ENCODE results near the gene PHOSPHO1. TPM values are rescaled to one million over a fixed set of nuclear protein-coding genes. Genes with fewer than 3 reads are reported as not detected.
"Not testable (repeated sequence)": the region's sequence is repeated elsewhere in the genome, so short reads cannot be mapped to it uniquely, and the experiment has no call there.

The PHOSPHO1 gene
- total RNA-seq, 1 donor from 2014 or later: not detected

DNA sequence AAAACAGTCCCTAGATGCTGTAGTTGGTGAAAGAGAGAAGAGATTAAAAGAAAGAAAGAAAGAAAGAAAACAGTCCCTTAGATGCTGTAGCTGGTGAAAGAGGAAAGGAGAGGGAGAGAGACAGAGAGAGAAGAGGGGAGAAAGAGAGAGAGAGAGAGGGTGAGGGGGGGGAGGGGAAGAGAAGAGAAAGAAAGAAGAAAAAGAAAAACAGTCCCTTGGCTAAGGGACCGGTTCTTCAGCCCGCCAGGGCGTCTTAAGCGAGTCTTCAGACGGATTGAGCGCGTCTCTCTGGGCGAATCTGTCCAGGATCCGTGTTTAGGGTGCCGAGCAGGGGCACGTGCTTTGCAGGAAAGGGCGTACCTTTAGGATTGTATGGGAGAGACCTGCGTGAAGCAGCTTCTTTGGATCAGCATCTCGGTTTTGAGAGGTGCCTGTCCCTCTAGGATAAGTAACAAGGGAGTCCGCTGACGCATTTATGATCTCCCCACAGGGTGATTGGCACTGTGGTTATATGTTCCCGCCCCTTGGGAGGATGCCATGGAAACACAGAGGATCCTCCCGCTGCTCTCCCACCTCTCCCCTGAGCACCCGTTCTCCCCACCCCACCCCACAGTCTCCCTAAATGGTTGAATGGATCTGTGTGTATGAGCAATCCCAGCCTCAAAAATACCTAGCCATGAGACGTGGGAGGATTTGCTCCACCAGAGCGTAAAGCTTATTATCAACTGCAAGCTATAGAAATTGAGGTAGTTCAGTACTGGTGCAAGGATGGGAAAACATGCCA lies 36.9 kb downstream of the PHOSPHO1 start:
- DNase-seq (ENCODE audit: low read depth in 2 of 2): peak; percentile 65 to 67

DNA sequence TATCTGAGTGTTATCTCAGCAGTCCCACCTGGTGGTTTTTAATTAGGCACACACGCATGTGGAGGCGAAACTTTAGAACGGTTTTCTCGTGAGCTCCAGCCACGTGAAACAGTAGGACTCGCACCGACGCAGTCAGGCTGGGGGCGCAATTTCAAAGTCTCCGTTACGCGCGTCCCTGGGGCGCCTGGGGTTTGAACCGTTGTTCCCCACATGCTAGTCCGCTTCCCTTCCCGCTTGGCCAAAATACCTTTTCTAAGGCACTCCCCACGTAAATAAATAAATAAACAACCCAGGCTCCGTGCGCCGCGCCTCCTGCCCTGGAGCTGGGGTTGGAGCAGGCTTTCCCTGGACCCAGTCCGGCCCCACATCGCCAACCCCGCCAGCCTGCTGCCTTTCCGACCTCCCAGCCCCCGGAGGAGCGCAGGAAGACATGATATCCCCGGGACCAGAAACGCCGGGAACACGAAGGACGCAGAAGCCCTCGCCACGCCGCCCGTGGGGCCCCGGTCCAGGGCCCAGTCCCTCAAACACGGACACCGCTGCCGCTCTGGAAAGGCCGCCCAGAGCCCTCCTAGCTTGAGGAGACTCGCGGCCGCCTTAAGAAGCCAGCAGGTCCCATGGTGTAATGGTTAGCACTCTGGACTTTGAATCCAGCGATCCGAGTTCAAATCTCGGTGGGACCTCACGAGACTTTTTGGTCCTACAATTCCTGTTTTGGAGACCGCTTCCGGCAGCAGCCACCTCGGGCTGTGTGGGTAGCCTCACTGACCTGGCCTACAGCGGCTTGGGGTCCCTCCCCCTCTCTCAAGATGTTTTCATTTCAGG lies 38.5 kb downstream of the PHOSPHO1 start:
- DNase-seq (ENCODE audit: low read depth in 2 of 2): peak; percentile 84 to 91

DNA sequence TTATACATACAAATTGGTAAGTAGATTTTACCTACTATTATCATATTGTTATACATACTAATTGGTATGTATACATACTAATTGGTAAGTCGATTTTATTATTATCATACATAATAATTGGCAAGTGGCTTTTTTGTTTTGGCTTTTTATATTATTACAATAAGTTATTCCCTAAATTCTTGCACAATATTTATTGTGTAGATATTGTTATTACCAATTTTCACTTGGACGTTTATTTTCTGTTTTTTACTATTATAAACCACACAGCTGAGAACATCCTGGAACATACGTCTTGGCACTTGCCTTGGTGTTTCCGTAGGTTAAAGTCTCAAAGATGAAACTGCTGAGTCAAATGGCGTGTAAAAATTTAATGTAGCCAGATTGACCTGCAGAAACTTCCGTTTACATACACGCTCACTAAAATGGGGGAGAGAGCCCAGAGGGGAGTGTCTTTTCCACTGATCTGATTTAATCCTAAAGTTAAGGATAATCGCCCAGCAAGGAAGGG lies 39.1 kb downstream of the PHOSPHO1 start:
- DNase-seq (ENCODE audit: low read depth in 2 of 2): peak in 1 of 2 donors; percentile 71

DNA sequence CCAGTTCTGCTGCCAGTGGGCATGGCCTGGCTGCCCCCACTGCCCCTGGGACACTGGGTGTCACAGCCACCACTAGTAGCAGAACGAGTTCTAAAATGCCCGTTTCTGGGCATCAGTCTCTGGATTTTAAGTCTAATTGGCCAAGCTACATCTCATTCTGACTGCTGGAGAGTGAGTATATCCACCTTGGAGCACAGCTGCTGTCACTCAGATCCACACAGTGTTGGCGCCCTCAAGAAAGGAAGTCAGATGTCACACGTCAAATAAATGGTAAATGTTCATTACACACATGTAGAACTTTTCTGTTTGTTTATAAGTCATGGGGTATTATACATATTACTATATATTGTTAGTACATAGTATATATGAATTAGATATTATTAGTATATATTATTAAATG lies 39.7 kb downstream of the PHOSPHO1 start:
- DNase-seq (ENCODE audit: low read depth in 2 of 2): no peak

DNA sequence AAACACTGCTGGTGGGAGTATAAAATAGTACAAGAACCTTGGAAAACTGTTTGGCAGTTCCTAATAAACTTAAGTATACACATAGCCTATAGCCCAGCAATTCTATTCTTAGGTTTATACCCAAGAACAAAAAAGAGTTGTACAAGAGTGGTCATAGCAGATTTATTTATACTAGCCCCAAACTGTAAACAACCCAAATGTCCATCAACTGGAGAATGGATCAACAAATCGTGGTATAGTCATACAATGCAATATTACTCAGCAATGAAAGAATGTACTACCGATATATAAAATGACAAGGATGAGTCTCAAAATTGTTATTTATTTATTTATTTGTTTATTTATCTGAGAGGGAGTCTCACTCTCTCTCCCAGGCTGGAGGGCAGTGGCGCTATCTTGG lies 43.3 kb downstream of the PHOSPHO1 start:
- no peak for DNase-seq (ENCODE audit: low read depth in 2 of 2)

DNA sequence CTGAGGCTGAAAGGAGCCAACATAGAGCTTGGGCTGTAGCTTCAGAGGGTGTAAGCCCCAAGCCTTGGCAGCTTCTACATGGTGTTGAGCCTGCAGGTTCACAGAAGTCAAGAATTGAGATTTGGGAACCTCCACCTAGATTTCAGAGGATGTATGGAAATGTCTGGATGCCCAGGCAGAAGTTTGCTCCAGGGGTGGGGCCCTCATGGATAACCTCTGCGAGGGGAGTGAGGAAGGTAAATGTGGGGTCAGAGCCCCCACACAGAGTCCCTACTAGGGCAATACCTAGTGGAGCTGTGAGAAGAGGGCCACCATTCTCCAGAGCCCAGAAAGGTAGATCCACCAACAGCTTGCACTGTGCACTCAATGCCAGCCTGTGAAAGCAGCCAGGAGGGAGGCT lies 45.2 kb downstream of the PHOSPHO1 start:
- DNase-seq (ENCODE audit: low read depth in 2 of 2): not testable (repeated sequence)

DNA sequence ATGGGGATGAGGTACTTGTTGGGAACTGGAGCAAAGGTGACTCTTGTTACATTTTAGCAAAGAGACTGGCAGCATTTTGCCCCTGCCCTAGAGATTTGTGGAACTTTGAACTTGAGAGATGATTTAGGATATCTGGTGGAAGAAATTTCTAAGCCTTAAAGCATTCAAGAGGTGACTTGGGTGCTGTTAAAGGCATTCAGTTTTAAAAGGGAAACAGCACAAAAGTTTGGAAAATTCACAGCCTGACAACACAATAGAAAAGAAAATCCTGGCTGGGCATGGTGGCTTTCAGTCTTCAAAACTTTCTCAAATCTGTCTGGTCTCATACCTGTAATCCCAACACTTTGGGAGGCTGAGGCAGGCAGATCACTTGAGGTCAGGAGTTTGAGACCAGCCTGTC lies 46.1 kb downstream of the PHOSPHO1 start:
- not testable (repeated sequence) for DNase-seq (ENCODE audit: low read depth in 2 of 2)

DNA sequence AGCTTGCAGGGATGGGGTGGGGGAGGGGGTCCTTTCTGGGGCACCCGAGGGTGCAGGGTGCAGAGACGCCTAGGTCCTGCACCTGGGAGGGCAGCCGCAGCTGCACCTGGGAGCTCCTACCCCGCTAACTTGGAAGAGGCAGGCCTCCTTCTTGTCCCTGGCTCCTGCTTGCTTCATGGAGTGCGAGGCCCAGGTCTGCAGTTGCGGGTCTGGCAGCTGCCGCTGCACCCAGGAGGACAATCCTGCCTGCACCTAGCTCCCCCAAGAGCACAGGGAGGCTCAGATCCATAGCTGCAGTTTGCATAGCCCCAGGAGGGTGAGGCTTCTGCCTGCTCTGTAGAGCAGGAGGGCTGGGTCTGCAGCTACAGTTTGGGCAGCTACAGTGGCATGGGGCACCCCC lies 46.8 kb downstream of the PHOSPHO1 start:
- no peak for DNase-seq (ENCODE audit: low read depth in 2 of 2)

DNA sequence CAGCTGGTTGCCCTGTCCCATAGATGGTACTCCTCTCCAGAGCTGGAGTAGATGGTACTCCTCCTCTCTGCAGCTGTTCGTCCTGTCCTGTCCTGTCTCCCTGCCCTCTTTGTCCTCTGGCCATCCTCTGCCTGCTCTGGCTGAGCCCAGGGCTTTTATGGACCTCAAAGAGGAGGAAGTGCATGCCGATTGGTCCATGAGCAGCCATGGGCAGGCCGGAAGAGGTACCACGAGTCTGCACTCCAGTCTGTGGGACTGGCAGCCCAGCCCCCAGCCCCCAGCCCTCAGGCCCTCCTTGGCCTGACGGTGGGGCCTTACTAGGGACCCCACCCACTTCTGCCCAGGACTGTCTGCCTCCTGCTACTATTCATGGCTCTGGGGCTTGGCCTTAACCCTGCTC lies 47.2 kb downstream of the PHOSPHO1 start:
- DNase-seq (ENCODE audit: low read depth in 2 of 2): no peak

DNA sequence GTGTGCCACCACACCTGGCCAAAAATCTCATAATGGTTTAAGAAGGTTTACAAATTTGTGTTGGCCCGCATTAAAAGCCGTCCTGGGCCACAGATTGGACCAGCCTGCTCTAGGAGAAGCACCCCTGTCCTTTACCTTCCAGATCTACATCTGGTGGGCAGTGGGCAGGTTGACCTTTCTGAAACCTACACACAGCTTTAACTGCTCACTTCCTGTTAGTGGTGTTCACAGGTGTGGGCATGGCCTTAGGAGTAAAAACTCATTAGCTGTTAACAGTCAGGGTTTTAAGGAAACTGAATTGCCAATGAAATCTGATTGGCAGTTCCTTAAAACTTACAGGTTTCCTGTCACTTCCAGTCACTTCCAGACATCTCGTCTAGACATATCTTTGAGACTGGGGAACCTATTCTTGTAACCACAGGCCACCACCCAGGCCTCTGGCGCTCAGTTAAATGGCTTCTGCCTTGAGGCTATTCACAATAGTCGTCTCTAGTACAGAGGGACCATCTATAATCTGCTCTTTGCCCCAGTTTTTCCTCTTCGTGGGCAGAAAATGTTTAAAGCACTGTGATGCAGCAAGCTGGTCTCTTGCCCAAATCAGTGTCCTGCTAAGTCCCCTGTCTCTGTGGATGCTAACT lies 49.5 kb downstream of the PHOSPHO1 start:
- DNase-seq (ENCODE audit: low read depth in 2 of 2): no peak

DNA sequence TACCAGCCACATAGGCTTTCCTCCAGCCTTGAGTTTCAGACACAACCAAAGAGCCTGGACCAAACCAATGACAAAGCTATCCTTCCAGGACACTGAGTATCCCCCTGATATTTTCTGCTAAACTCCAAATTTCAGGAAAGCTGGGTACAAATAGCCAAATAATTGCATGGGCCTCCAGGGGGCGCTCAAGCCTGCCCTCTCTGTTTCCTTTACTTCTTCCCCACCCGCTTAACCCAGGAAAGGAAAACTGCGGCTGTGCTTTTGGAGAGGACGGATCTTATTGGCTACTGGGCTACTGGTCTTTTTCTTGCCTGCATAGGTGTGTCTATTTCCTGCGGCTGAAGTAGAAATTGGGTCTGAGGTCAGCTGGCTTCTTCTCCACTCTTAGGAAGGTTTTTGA lies 50.3 kb downstream of the PHOSPHO1 start:
- peak; percentile 68 to 73 for DNase-seq (ENCODE audit: low read depth in 2 of 2)

DNA sequence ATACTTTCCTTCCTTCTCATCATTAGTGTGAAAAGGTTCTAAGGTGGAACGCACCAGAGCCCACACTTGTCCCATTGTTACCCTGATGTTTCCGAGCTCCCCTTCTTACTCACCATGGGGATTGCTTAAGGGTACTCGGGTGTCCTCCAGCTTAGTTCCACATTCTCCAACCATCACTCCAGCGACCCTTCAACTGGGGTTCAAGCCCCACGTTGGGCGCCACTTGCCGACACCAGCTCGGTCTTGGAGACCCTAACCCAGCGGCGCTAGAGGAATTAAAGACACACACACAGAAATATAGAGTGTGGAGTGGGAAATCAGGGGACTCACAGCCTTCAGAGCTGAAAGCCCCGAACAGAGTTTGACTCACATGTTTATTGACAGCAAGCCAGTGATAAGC lies 54.6 kb downstream of the PHOSPHO1 start:
- not testable (repeated sequence) for DNase-seq (ENCODE audit: low read depth in 2 of 2)

Other genes with a start within 250 kb of the PHOSPHO1 start
- 0.20 and 0.65 TPM in 2 replicates for gene IGF2BP1, start 233.4 kb downstream of the PHOSPHO1 start, total RNA-seq
- gene B4GALNT2, start 98.0 kb downstream of the PHOSPHO1 start, total RNA-seq: not detected in 2 replicates
- gene GNGT2, start 20.2 kb downstream of the PHOSPHO1 start, total RNA-seq: 0.40 and 1.5 TPM in 2 replicates
- 6.0 and 14.4 TPM in 2 replicates for gene ABI3, start 20.1 kb downstream of the PHOSPHO1 start, total RNA-seq
- 8.1 and 12.1 TPM in 2 replicates for gene ZNF652, start 131.5 kb upstream of the PHOSPHO1 start, total RNA-seq
- gene PHB1, start 184.1 kb upstream of the PHOSPHO1 start, total RNA-seq: 130 and 154 TPM in 2 replicates